ENCODE data around the gene TRIM46. TPM values are rescaled to one million over a fixed set of nuclear protein-coding genes. Genes with fewer than 3 reads are reported as not detected.
A peak's percentile ranks its signal among the peaks of the same experiment; 100 is the strongest.

The TRIM46 gene
- total and polyA plus RNA-seq, 9 of the 15 experiments (the other 6 are each of a cell fraction or from before 2014, with no cell fraction given), result 0.05 to 0.60 (median 0.16) TPM; not detected in 3

DNA sequence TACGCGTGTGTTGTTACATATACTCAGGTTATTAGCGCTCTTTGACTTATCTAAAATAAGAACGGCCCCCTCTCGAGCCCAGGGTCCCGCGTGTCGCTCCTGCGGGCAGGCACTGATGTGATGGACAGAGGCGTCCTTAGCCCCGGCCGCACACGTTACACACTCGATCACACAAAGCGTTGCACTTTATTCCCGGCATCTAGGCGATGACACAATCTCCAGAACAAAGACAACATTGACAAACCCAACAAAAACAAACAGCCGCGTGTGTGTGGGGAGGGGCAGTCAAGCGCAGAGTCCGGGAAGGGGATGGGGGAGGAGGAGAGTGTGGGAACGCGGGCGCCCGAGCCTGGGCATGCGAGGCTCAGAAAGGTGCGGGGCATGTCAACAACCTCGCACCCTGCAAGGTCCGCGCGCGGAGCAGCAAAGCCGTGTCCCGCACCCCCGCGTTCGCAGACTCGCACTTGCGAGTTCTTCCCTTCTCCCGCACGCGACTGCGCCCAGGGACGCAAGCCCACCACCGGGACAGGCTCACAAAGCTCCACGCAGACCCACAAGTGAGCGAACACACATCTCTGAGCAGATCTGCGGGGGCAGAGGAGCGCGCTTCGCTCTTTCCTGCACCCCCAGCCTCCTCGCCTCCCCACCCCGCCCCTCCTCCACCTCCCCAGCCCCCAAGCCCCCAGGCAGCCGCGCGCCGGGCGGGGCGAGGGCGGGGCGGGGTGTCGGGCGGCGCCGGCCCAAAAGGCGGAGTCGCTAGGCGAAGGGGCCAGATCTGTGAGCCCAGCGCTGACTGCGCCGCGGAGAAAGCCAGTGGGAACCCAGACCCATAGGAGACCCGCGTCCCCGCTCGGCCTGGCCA is 46.3 kb upstream of the TRIM46 start, which contains the start of gene EFNA1 (continued):
- TF ChIP-seq RFX5 (IDR thresholded peaks at IDR 0.05; ENCODE audit: low read depth, low read length) (no peak), TBP (optimal IDR thresholded peaks at IDR 0.05; ENCODE audit: low read depth, low read length) (peak; percentile 12), PTTG1 (tag; IDR thresholded peaks at IDR 0.05; ENCODE audit: low read depth) (no peak), RBM22 (IDR thresholded peaks at IDR 0.05; ENCODE audit: low read depth, low read length, poor library complexity, severe bottlenecking) (no peak), YY1 (IDR thresholded peaks at IDR 0.05; ENCODE audit: borderline replicate concordance in 1 of 3, control insufficient read depth in 1 of 3, extremely low read depth in 1 of 3, insufficient read depth in 3 of 3, insufficient read length in 1 of 3, insufficient replicate concordance in 2 of 3, low read depth in 1 of 3, low read length in 2 of 3) (peak in 1 of 3 experiments; percentile 15), RBFOX2 (IDR thresholded peaks at IDR 0.05; ENCODE audit: low read depth, low read length) (peak; percentile 51), SAFB (IDR thresholded peaks at IDR 0.05; ENCODE audit: borderline replicate concordance, low read depth, low read length) (peak; percentile 75; the same call in 1 of the 2 replicates), ZBTB7A (IDR thresholded peaks at IDR 0.05; ENCODE audit: borderline replicate concordance, control insufficient read depth, low read depth, low read length) (peak; percentile 81; the same call in 1 of the 2 replicates), NRF1 (conservative IDR thresholded peaks at IDR 0.05 in 1 of 2, IDR thresholded peaks at IDR 0.05 in 1 of 2) (peak in 1 of 2 experiments; percentile 44; a peak in 2 of 4 replicates), EGR1 (conservative IDR thresholded peaks at IDR 0.05) (peak; percentile 37; the same call in 1 of the 2 replicates), TAF1 (IDR thresholded peaks at IDR 0.05; ENCODE audit: control insufficient read depth, extremely low read depth, insufficient read depth, low read length, severe bottlenecking) (peak; percentile 33), SETDB1 (IDR thresholded peaks at IDR 0.05; ENCODE audit: low read length) (no peak), ILK (tag; IDR thresholded peaks at IDR 0.05; ENCODE audit: borderline replicate concordance, low read depth) (no peak), E2F6 (IDR thresholded peaks at IDR 0.05; ENCODE audit: borderline replicate concordance in 1 of 2, extremely low read depth in 1 of 2, insufficient read depth in 1 of 2, insufficient read length in 1 of 2, low read depth in 1 of 2, low read length in 1 of 2, poor library complexity in 1 of 2, severe bottlenecking in 1 of 2) (peak; percentile 42 to 49), NR2C2 (CRISPR knock-in tag; IDR thresholded peaks at IDR 0.05) (no peak), NR2C2 (tag; IDR thresholded peaks at IDR 0.05) (no peak), CREM (IDR thresholded peaks at IDR 0.05; ENCODE audit: low read depth) (0 out of 2 replicates have a peak, but pooled peaks have one; percentile 13), PHB (CRISPR knock-in tag; IDR thresholded peaks at IDR 0.05) (no peak)
- TF ChIP-seq, protein P1, sequence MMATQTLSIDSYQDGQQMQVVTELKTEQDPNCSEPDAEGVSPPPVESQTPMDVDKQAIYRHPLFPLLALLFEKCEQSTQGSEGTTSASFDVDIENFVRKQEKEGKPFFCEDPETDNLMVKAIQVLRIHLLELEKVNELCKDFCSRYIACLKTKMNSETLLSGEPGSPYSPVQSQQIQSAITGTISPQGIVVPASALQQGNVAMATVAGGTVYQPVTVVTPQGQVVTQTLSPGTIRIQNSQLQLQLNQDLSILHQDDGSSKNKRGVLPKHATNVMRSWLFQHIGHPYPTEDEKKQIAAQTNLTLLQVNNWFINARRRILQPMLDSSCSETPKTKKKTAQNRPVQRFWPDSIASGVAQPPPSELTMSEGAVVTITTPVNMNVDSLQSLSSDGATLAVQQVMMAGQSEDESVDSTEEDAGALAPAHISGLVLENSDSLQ (IDR thresholded peaks at IDR 0.05), result peak; percentile 59
- TF ChIP-seq, protein P2, sequence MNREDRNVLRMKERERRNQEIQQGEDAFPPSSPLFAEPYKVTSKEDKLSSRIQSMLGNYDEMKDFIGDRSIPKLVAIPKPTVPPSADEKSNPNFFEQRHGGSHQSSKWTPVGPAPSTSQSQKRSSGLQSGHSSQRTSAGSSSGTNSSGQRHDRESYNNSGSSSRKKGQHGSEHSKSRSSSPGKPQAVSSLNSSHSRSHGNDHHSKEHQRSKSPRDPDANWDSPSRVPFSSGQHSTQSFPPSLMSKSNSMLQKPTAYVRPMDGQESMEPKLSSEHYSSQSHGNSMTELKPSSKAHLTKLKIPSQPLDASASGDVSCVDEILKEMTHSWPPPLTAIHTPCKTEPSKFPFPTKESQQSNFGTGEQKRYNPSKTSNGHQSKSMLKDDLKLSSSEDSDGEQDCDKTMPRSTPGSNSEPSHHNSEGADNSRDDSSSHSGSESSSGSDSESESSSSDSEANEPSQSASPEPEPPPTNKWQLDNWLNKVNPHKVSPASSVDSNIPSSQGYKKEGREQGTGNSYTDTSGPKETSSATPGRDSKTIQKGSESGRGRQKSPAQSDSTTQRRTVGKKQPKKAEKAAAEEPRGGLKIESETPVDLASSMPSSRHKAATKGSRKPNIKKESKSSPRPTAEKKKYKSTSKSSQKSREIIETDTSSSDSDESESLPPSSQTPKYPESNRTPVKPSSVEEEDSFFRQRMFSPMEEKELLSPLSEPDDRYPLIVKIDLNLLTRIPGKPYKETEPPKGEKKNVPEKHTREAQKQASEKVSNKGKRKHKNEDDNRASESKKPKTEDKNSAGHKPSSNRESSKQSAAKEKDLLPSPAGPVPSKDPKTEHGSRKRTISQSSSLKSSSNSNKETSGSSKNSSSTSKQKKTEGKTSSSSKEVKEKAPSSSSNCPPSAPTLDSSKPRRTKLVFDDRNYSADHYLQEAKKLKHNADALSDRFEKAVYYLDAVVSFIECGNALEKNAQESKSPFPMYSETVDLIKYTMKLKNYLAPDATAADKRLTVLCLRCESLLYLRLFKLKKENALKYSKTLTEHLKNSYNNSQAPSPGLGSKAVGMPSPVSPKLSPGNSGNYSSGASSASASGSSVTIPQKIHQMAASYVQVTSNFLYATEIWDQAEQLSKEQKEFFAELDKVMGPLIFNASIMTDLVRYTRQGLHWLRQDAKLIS (CRISPR knock-in tag; IDR thresholded peaks at IDR 0.05), result no peak
